ENCODE measurements around the gene GRPEL2.
A peak's percentile ranks its signal among the peaks of the same experiment; 100 is the strongest.

The GRPEL2 gene

GRCh38 chr5:149349382-149349781 is 4.1 kb downstream of the GRPEL2 start:
- no peak overlapping the region for H3K4me3 ChIP-seq

GRCh38 chr5:149352169-149352568 is 6.9 kb downstream of the GRPEL2 start:
- H3K27ac ChIP-seq = no peak overlapping the region
- H3K4me3 ChIP-seq = no peak overlapping the region

More at GRCh38 chr5:149349382-149349781, 4.1 kb downstream of the GRPEL2 start:
- H3K27ac ChIP-seq = peak overlapping the region in 6 of 21 experiments; percentile 12 to 71 (median 48)

- Histone ChIP-seq H3K4me3 (no peak overlapping the region), H3K27ac (no peak overlapping the region)
These were observed 8.6 kb downstream of the GRPEL2 start for GRCh38 chr5:149353911-149354310.

GRCh38 chr5:149355688-149356087 is 10.4 kb downstream of the GRPEL2 start:
- H3K27ac ChIP-seq = peak overlapping the region in 2 of 21 experiments; percentile 18 to 56
- H3K4me3 ChIP-seq = no peak overlapping the region

- Histone ChIP-seq H3K4me3 (no peak overlapping the region), H3K27ac (peak overlapping the region in 4 of 21 experiments; percentile 0 to 85 (median 10))
These were observed 11.1 kb downstream of the GRPEL2 start for GRCh38 chr5:149356391-149356790.

GRCh38 chr5:149357370-149358293 is 12.3 kb downstream of the GRPEL2 start, which contains the start of gene PCYOX1L:
Gene PCYOX1L (plus strand): TSS chr5:149358046. CDS start chr5:149358069, 23 bp downstream.
- H3K4me3 ChIP-seq = peak within 1 kb of the TSS; percentile 49 to 81 (median 69)
- peak within 1 kb of the TSS in 20 of 21 experiments; percentile 15 to 89 (median 78) for H3K27ac ChIP-seq

GRCh38 chr5:149358294-149358651 is 13.0 kb downstream of the GRPEL2 start:
- Histone ChIP-seq H3K27ac (peak overlapping the region in 20 of 21 experiments; percentile 15 to 89 (median 78)), H3K4me3 (peak overlapping the region; percentile 49 to 81 (median 69))

GRCh38 chr5:149358868-149359495 is 13.7 kb downstream of the GRPEL2 start:
- no peak overlapping the region for H3K4me3 ChIP-seq
- H3K27ac ChIP-seq = peak overlapping the region in 2 of 21 experiments; percentile 85 to 89

GRCh38 chr5:149360272-149360671 is 15.0 kb downstream of the GRPEL2 start:
- peak overlapping the region in 1 of 21 experiments; percentile 15 for H3K27ac ChIP-seq
- H3K4me3 ChIP-seq = no peak overlapping the region

GRCh38 chr5:149362541-149362940 is 17.2 kb downstream of the GRPEL2 start:
- Histone ChIP-seq H3K4me3 (no peak overlapping the region), H3K27ac (no peak overlapping the region)

GRCh38 chr5:149363358-149363757 is 18.1 kb downstream of the GRPEL2 start:
- H3K27ac ChIP-seq = no peak overlapping the region
- H3K4me3 ChIP-seq = no peak overlapping the region

- no peak overlapping the region for H3K4me3 ChIP-seq
These were observed 18.6 kb downstream of the GRPEL2 start for GRCh38 chr5:149363936-149364335.

GRCh38 chr5:149364719-149365118 is 19.4 kb downstream of the GRPEL2 start:
- Histone ChIP-seq H3K4me3 (no peak overlapping the region), H3K27ac (no peak overlapping the region)

More at GRCh38 chr5:149363936-149364335, 18.6 kb downstream of the GRPEL2 start:
- no peak overlapping the region for H3K27ac ChIP-seq

- Histone ChIP-seq H3K27ac (no peak overlapping the region), H3K4me3 (no peak overlapping the region)
These were observed 20.1 kb downstream of the GRPEL2 start for GRCh38 chr5:149365418-149365817.

- H3K4me3 ChIP-seq = no peak overlapping the region
- H3K27ac ChIP-seq = peak overlapping the region in 1 of 21 experiments; percentile 34
These were observed 20.9 kb downstream of the GRPEL2 start for GRCh38 chr5:149366169-149366729.

- Histone ChIP-seq H3K4me3 (no peak overlapping the region), H3K27ac (peak overlapping the region in 1 of 21 experiments; percentile 21)
These were observed 22.1 kb downstream of the GRPEL2 start for GRCh38 chr5:149367249-149367971.

- Histone ChIP-seq H3K4me3 (no peak overlapping the region), H3K27ac (no peak overlapping the region)
These were observed 22.8 kb downstream of the GRPEL2 start for GRCh38 chr5:149367972-149368645.

GRCh38 chr5:149370878-149371277 is 25.6 kb downstream of the GRPEL2 start:
- H3K4me3 ChIP-seq = no peak overlapping the region
- no peak overlapping the region for H3K27ac ChIP-seq

Measured in skin epidermis (tissue), 12 donors.